GM10248 (cell line): ENCODE measurements around the gene RNU7-1.

Source experiments
- CTCF ChIA-PET: fragments of 300-600 bp; sonication (Branson Sonifier 250); formaldehyde crosslinking; extraction: SDS; loops from one replicate; lab custom pipeline; 2021; ENCODE audit warnings: antibody characterized with exemption; lab: Yijun Ruan, JAX
- POLR2A ChIA-PET: fragments of 350-650 bp; sonication (Branson Sonifier 250); formaldehyde crosslinking; extraction: SDS; loops from one replicate; lab custom pipeline; 2020; ENCODE audit warnings: antibody characterized with exemption; lab: Yijun Ruan, JAX
- DNase-seq: peaks from one replicate; pipeline ENCODE4 v3.0.0; 2012; ENCODE audit errors: extremely low spot score
- TF ChIP-seq, protein P1 (sequence below): IDR thresholded peaks from 2 replicates; pipeline ENCODE4 v1.5.1; 2012; ENCODE audit warnings: mild to moderate bottlenecking, low read depth; ENCODE audit errors: extremely low read depth, missing control alignments, control extremely low read depth

RNU7-1 gene

DNA sequence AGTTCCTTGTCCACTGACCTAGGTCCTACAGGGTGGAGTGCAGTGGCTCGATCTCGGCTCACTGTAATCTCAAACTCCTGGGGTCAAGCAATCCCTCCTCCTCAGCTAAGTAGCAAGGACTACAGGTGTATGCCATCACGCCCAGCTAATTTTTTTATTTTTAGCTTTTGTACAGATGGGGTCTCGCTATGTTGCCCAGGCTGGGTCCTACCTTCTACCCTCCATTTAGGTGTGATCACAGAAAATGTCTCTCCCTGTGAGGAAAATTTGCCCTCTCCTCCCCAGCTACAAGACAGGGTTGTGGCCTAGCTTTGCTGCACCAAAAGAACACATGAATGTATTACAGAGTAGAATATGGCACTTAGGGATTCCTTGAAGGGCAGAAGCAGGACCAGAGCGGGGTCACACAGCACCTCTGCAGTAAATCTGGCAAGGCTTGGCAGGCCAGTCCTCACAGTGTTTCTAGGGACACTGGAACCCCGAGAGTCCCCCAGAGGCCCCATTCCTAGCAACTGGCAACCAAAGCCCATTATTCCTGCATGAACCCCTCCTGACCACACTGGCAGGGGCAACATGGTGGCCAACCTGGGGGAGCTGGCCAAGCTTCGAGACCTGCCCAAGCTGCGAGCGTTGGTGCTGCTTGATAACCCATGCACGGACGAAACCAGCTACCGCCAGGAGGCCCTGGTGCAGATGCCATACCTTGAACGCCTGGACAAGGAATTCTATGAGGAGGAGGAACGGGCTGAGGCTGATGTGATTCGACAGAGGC is 31.3 kb upstream of the RNU7-1 start:
- CTCF ChIA-PET: interaction anchor here (1.3 to 5.7 kb wide), 12 partner anchors 10 to 197 kb away, joined by 3 to 45 read pairs (median 6); partner anchors contain the start of genes C12orf57, LPCAT3, RNU7-1 and SPSB2
- DNase-seq: no peak
- POLR2A ChIA-PET: no interaction called here
- TF ChIP-seq, protein P1, sequence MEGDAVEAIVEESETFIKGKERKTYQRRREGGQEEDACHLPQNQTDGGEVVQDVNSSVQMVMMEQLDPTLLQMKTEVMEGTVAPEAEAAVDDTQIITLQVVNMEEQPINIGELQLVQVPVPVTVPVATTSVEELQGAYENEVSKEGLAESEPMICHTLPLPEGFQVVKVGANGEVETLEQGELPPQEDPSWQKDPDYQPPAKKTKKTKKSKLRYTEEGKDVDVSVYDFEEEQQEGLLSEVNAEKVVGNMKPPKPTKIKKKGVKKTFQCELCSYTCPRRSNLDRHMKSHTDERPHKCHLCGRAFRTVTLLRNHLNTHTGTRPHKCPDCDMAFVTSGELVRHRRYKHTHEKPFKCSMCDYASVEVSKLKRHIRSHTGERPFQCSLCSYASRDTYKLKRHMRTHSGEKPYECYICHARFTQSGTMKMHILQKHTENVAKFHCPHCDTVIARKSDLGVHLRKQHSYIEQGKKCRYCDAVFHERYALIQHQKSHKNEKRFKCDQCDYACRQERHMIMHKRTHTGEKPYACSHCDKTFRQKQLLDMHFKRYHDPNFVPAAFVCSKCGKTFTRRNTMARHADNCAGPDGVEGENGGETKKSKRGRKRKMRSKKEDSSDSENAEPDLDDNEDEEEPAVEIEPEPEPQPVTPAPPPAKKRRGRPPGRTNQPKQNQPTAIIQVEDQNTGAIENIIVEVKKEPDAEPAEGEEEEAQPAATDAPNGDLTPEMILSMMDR: no peak

DNA sequence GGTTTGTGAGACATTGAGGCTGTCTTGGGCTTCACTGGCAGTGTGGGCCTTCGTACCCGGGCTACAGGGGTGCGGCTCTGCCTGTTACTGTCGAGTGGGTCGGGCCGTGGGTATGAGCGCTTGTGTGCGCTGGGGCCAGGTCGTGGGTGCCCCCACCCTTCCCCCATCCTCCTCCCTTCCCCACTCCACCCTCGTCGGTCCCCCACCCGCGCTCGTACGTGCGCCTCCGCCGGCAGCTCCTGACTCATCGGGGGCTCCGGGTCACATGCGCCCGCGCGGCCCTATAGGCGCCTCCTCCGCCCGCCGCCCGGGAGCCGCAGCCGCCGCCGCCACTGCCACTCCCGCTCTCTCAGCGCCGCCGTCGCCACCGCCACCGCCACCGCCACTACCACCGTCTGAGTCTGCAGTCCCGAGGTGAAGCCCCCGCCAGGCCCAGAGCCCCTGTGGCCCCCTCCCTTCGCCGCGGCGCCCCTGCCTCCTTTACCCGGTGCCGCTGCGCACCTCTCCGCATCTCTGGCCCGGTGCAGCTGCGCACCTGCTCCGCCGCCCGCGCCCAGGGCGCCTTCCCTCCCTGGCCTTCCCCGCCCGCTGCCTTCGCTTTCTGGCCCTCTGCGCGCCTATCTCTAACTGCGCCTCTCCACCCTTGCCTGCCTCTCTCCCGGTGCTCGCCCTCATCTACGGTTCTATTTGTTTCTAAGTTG is 29.2 kb upstream of the RNU7-1 start, which contains the start of gene ENO2:
TSS of gene ENO2 (plus strand) at position 335 of the 701 bp plus-strand sequence. CDS start 1,253 bp downstream, outside the sequence.
- ChIA-PET POLR2A (interaction anchor here (1.0 to 1.4 kb wide), 4 partner anchors 23 to 47 kb away, joined by 3 to 5 read pairs (median 4); partner anchors contain the start of genes C12orf57, RNU7-1, SPSB2 and TPI1), CTCF (interaction anchor here (0.6 to 5.7 kb wide), 6 partner anchors 11 to 198 kb away, joined by 3 to 45 read pairs (median 5); no protein-coding TSS in a partner anchor)
- TF ChIP-seq, protein P1: no peak
- peak; percentile 89 for DNase-seq

DNA sequence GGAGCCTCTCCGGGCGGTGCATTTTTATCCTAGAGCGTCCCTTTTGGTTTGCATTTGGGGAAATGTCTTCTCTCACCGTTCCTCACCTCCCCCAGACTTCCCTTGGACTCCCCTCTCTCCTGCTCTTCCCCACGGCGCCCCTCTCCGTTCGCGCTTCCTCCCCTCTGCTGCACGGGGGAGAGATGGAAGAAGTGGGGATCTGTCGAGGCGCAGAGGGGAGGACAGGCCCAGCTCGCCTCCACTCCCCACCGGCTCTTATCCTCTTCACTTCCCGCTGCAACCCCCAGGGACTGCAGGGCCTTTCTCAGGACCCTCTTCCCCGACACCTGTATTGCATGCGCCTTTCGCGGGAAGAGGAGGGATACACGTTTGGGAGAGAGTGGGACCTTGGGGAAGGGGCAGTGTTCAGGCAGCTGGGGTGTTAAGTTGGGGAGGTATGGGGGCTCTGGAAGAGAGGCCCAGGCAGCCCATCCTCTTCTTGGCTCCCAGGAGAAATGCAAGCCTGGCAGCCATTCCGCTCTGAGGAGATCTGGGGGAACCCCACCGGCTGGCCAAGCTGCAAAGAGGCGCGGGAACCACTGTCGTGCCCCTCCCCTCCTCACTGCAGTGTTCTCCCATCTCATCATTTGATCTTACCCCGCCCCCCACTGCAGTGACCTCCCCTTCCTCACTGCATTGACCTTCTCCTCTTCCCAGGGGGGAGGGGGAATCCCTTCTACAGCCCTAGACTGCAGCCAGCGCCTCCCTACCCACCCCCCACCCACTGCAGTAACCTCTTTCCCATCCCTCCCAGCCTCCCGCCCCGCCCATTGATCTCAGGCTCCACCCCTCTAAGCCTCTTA is 28.4 kb upstream of the RNU7-1 start:
- CTCF ChIA-PET: interaction anchor here (0.6 to 5.7 kb wide), 5 partner anchors 10 to 198 kb away, joined by 3 to 45 read pairs (median 7); no protein-coding TSS in a partner anchor
- DNase-seq: no peak
- TF ChIP-seq, protein P1: no peak
- POLR2A ChIA-PET: interaction anchor here (1.0 to 1.4 kb wide), 4 partner anchors 24 to 48 kb away, joined by 3 to 5 read pairs (median 4); partner anchors contain the start of genes C12orf57, RNU7-1, SPSB2 and TPI1

DNA sequence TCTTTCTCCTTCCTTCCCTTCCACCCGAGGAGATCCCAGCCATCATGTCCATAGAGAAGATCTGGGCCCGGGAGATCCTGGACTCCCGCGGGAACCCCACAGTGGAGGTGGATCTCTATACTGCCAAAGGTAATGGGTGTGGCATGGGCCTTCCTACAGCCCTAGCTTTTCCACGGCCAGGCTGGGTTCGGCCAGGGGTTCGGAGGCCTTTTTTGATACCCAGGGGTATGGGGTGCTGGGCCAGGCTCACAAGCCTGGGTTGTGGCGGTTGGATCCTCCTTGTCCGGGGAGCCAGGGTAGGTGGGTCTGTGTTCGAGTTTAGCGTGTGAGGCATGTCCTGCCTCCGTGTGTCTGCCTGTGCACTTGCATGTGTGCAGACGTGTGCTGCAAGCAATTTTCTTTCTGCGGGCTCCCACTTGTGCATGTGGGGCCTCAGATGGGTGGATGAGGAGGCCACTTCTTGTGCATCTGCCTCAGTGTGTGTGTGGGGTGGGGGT is 27.8 kb upstream of the RNU7-1 start:
- no peak for DNase-seq
- TF ChIP-seq, protein P1: no peak
- ChIA-PET CTCF (interaction anchor here (0.8 to 5.7 kb wide), 8 partner anchors 9 to 197 kb away, joined by 3 to 45 read pairs (median 3); partner anchors contain the start of gene SPSB2), POLR2A (interaction anchor here (1.3 kb wide), 1 partner anchor 43 kb away, joined by 5 read pairs; the partner anchor contains the start of gene SPSB2)

DNA sequence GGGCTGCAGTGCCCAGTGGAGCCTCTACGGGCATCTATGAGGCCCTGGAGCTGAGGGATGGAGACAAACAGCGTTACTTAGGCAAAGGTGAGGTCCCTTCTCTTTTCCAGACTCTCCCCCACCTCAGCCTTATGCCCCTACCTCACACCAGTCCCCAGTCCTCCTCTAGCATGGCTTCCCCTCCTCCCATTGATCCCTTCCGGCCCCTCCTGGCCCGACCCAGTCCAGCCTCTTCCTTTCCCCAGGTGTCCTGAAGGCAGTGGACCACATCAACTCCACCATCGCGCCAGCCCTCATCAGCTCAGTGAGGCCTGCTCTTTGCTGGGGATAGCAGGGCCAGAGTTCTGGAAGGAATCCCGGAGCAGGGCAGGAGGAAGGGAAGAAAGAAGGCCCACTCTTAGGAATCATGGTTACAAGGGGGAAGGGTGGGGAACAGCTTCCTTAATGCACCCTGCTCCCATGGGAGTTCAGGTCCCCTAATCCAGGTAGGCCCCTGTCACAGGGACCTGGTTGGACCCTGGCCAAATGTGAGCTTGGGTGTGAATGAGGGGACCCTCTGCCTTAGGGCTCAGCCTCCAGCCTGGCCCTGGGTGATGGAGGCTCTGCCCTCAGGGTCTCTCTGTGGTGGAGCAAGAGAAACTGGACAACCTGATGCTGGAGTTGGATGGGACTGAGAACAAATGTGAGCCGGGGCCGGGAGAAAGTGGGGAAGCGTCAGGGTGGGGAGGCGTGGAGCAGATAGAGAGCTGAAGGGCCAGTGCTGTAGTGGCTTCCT is 27.0 kb upstream of the RNU7-1 start:
- CTCF ChIA-PET: interaction anchor here (0.8 to 5.7 kb wide), 7 partner anchors 8 to 47 kb away, joined by 3 to 45 read pairs (median 3); partner anchors contain the start of gene SPSB2
- TF ChIP-seq, protein P1: no peak
- DNase-seq: no peak
- POLR2A ChIA-PET: no interaction called here
